Measurements from ENCODE around the gene NPHP4.

NPHP4 gene

GRCh38 chr1:5959667-5960230 lies 32.5 kb downstream of the NPHP4 start:
- in situ Hi-C loops (cut with MboI; ENCODE audit: low sequenced_read_pairs, unreplicated experiment) = no loop called here
- TF ChIP-seq, protein P1, sequence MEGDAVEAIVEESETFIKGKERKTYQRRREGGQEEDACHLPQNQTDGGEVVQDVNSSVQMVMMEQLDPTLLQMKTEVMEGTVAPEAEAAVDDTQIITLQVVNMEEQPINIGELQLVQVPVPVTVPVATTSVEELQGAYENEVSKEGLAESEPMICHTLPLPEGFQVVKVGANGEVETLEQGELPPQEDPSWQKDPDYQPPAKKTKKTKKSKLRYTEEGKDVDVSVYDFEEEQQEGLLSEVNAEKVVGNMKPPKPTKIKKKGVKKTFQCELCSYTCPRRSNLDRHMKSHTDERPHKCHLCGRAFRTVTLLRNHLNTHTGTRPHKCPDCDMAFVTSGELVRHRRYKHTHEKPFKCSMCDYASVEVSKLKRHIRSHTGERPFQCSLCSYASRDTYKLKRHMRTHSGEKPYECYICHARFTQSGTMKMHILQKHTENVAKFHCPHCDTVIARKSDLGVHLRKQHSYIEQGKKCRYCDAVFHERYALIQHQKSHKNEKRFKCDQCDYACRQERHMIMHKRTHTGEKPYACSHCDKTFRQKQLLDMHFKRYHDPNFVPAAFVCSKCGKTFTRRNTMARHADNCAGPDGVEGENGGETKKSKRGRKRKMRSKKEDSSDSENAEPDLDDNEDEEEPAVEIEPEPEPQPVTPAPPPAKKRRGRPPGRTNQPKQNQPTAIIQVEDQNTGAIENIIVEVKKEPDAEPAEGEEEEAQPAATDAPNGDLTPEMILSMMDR (IDR thresholded peaks at IDR 0.05; ENCODE audit: borderline replicate concordance, control extremely low read depth, extremely low read depth, insufficient read depth, missing control alignments) = no peak
- DNase-seq (ENCODE audit: low spot score) = no peak

GRCh38 chr1:5959087-5959486 lies 33.1 kb downstream of the NPHP4 start:
- DNase-seq (ENCODE audit: low spot score) = no peak
- TF ChIP-seq, protein P1 (IDR thresholded peaks at IDR 0.05; ENCODE audit: borderline replicate concordance, control extremely low read depth, extremely low read depth, insufficient read depth, missing control alignments) = no peak
- in situ Hi-C loops (cut with MboI; ENCODE audit: low sequenced_read_pairs, unreplicated experiment) = no loop called here

DNA sequence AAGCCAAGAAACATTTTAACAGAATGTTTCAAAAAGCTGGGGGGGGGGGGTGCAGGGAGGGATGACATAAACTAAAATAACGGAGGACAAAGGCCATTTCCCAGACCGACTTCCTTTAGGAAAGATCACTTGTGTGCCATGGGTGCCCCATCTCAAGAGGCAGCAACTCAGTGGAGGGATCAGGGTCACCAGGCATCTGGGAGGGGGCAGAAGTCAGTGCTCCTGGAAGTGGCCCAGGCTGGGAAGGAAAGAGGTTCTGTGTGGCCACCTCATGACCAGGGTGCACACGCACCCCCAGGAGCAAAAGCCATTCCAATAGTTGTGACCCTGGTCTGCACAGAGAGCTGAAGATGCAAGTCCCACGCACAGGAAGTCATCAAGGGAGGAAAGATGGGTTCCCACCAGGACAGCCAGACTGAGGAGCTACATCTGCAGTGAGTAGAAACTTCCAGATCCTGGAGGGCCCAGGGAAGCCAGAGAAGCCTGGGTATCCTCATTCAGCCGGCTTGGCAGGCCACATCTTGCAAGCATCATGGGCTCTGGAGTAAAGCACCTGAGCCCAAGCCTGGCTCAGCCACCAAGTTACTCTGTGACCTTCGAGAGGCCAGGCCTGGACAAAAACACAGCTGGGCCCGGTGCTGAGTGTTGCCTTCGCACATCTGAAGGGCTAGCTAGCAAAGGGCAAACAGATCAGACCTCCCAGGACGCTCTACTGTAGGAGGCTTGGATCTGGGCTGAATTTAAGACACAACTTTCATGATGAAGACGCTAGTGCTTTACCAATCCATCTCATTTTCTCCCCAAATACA lies 36.0 kb downstream of the NPHP4 start:
- DNase-seq (ENCODE audit: low spot score) = no peak
- TF ChIP-seq, protein P1 (IDR thresholded peaks at IDR 0.05; ENCODE audit: borderline replicate concordance, control extremely low read depth, extremely low read depth, insufficient read depth, missing control alignments) = no peak
- in situ Hi-C loops (cut with MboI; ENCODE audit: low sequenced_read_pairs, unreplicated experiment) = no loop called here

GRCh38 chr1:5955479-5955977 lies 36.7 kb downstream of the NPHP4 start:
- in situ Hi-C loops (cut with MboI; ENCODE audit: low sequenced_read_pairs, unreplicated experiment) = no loop called here
- TF ChIP-seq, protein P1 (IDR thresholded peaks at IDR 0.05; ENCODE audit: borderline replicate concordance, control extremely low read depth, extremely low read depth, insufficient read depth, missing control alignments) = no peak
- no peak for DNase-seq (ENCODE audit: low spot score)

GRCh38 chr1:5954964-5955363 lies 37.3 kb downstream of the NPHP4 start:
- TF ChIP-seq, protein P1 (IDR thresholded peaks at IDR 0.05; ENCODE audit: borderline replicate concordance, control extremely low read depth, extremely low read depth, insufficient read depth, missing control alignments) = no peak
- DNase-seq (ENCODE audit: low spot score) = no peak
- in situ Hi-C loops (cut with MboI; ENCODE audit: low sequenced_read_pairs, unreplicated experiment) = no loop called here

- DNase-seq (ENCODE audit: low spot score) = no peak
- in situ Hi-C loops (cut with MboI; ENCODE audit: low sequenced_read_pairs, unreplicated experiment) = no loop called here
Measured at GRCh38 chr1:5953386-5953785, 38.8 kb downstream of the NPHP4 start.

More at GRCh38 chr1:5953386-5953785, 38.8 kb downstream of the NPHP4 start:
- TF ChIP-seq, protein P1 (IDR thresholded peaks at IDR 0.05; ENCODE audit: borderline replicate concordance, control extremely low read depth, extremely low read depth, insufficient read depth, missing control alignments) = no peak
